Neural cell (in vitro differentiated cells): ENCODE results near the gene AIFM1. TPM values are rescaled to one million over a fixed set of nuclear protein-coding genes. Genes with fewer than 3 reads are reported as not detected.

Source experiments
- H2AFZ ChIP-seq: fragments of 200-600, 300-800 bp; sonication (generic), shearing (Covaris generic); 2 replicates; pipeline ENCODE4 v1.6.0; 2014; ENCODE audit warnings: low read depth, mild to moderate bottlenecking, antibody characterized with exemption, low read length, moderate library complexity
- H3F3A ChIP-seq: fragments of 200-600 bp; shearing (Covaris generic); 2 replicates; pipeline ENCODE4 v1.6.1; 2016; ENCODE audit warnings: mild to moderate bottlenecking, moderate library complexity, mixed read lengths, antibody characterized with exemption, low read length; ENCODE audit not compliant: insufficient read depth, poor library complexity, severe bottlenecking
- H3K27ac ChIP-seq: fragments of 200-600, 300-800 bp; sonication (generic), shearing (Covaris generic); 2 replicates; pipeline ENCODE4 v1.5.1; 2014; ENCODE audit warnings: mild to moderate bottlenecking, low read length, moderate library complexity
- H3K27me3 ChIP-seq: fragments of 300-800, 200-600 bp; sonication (generic), shearing (Covaris generic); 2 replicates; pipeline ENCODE4 v1.6.0; 2014; ENCODE audit warnings: mild to moderate bottlenecking, low read depth, low read length, moderate library complexity; ENCODE audit not compliant: insufficient read depth
- H3K36me3 ChIP-seq: fragments of 300-800, 200-600 bp; sonication (generic), shearing (Covaris generic); 2 replicates; pipeline ENCODE4 v1.5.1; 2014; ENCODE audit warnings: mild to moderate bottlenecking, antibody characterized with exemption, low read length, moderate library complexity; ENCODE audit not compliant: insufficient read depth
- H3K4me2 ChIP-seq: fragments of 300-800, 200-600 bp; sonication (generic), shearing (Covaris generic); 2 replicates; pipeline ENCODE4 v1.6.0; 2014; ENCODE audit warnings: mild to moderate bottlenecking, low read length
- H3K4me3 ChIP-seq: fragments of 300-800, 200-600 bp; sonication (generic), shearing (Covaris generic); 2 replicates; pipeline ENCODE4 v1.5.1; 2014; ENCODE audit warnings: mild to moderate bottlenecking, low read length, moderate library complexity
- H3K79me2 ChIP-seq: fragments of 200-600 bp; shearing (Covaris generic); replicated peaks from 2 replicates; pipeline ENCODE4 v1.6.0; 2014; ENCODE audit warnings: mild to moderate bottlenecking, low read length, moderate library complexity; ENCODE audit not compliant: insufficient read depth
- H3K9ac ChIP-seq: fragments of 300-800, 200-600 bp; sonication (generic), shearing (Covaris generic); 2 replicates; pipeline ENCODE4 v1.6.1; 2016; ENCODE audit warnings: mild to moderate bottlenecking, low read length, mixed read lengths
- H3K9me2 ChIP-seq: fragments of 200-600 bp; shearing (Covaris generic); 2 replicates; pipeline ENCODE4 v1.6.1; 2016; ENCODE audit warnings: mild to moderate bottlenecking, low read length, mixed read lengths; ENCODE audit not compliant: insufficient read depth
- H3K9me3 ChIP-seq: fragments of 200-600, 300-800 bp; sonication (generic), shearing (Covaris generic); 2 replicates; pipeline ENCODE4 v1.6.1; 2016; ENCODE audit warnings: mild to moderate bottlenecking, mixed run types, low read length, moderate library complexity, mixed read lengths
- H4K20me1 ChIP-seq: fragments of 200-600 bp; shearing (Covaris generic); 2 replicates; pipeline ENCODE4 v1.6.1; 2016; ENCODE audit warnings: mild to moderate bottlenecking, mixed run types; ENCODE audit not compliant: insufficient read depth
- CTCF ChIP-seq: fragments of 450-650 bp; IDR thresholded peaks from 2 replicates; pipeline ENCODE4 v1.5.1; 2014; ENCODE audit warnings: antibody characterized with exemption, mild to moderate bottlenecking, moderate library complexity; ENCODE audit not compliant: poor library complexity, severe bottlenecking
- EP300 ChIP-seq: fragments of 450-650 bp; conservative IDR thresholded peaks from 2 replicates; pipeline ENCODE4 v1.6.1; 2014; ENCODE audit warnings: antibody characterized with exemption, mild to moderate bottlenecking, moderate library complexity; ENCODE audit not compliant: poor library complexity, severe bottlenecking
- EZH2 ChIP-seq: fragments of 200-600, 300-800 bp; shearing (Covaris generic), sonication (generic); IDR thresholded peaks from 2 replicates; pipeline ENCODE4 v1.6.1; 2014; ENCODE audit warnings: antibody characterized with exemption, low read length, borderline replicate concordance, mild to moderate bottlenecking; ENCODE audit not compliant: insufficient read depth, poor library complexity, severe bottlenecking
- MXI1 ChIP-seq: fragments of 450-650 bp; conservative IDR thresholded peaks from 2 replicates; pipeline ENCODE4 v1.6.1; 2014; ENCODE audit warnings: antibody characterized with exemption, mild to moderate bottlenecking; ENCODE audit not compliant: poor library complexity, severe bottlenecking
- POLR2AphosphoS5 ChIP-seq: IDR thresholded peaks from 2 replicates; pipeline ENCODE4 v1.6.1; 2012
- RAD21 ChIP-seq: fragments of 450-650 bp; conservative IDR thresholded peaks from 2 replicates; pipeline ENCODE4 v1.6.1; 2014; ENCODE audit warnings: antibody characterized with exemption, mild to moderate bottlenecking, moderate library complexity
- REST ChIP-seq: IDR thresholded peaks from 2 replicates; pipeline ENCODE4 v1.6.1; 2012; ENCODE audit warnings: borderline replicate concordance
- SMC3 ChIP-seq: fragments of 450-650 bp; conservative IDR thresholded peaks from 2 replicates; pipeline ENCODE4 v1.6.1; 2014; ENCODE audit warnings: antibody characterized with exemption, mild to moderate bottlenecking, moderate library complexity; ENCODE audit not compliant: poor library complexity
- TAF1 ChIP-seq: IDR thresholded peaks from 2 replicates; pipeline ENCODE4 v1.6.1; 2012; ENCODE audit warnings: low read depth
- polyA plus RNA-seq: library from polyadenylated mRNA; depleted of rRNA; stranded (reverse); fragments of >200 nt; gene quantifications from 2 replicates; pipeline ENCODE4 v1.2.3, GENCODE V29; 2014

AIFM1 gene
- polyA plus RNA-seq, 1 donor from 2014 or later: 24.3 TPM

GRCh38 chrX:130100180-130100579 lies 65.5 kb downstream of the AIFM1 start:
- Histone ChIP-seq H3K4me2 (no peak overlapping the region), H3K36me3 (no peaks in the 10 kb centered on the region), H3F3A (no peaks in the 10 kb centered on the region), H3K79me2 (no peaks in the 10 kb centered on the region), H3K9me2 (no peaks in the 10 kb centered on the region), H2AFZ (no peak overlapping the region), H3K4me3 (no peak overlapping the region), H3K9ac (no peak overlapping the region), H3K27ac (no peak overlapping the region), H3K27me3 (no peaks in the 10 kb centered on the region), H3K9me3 (no peaks in the 10 kb centered on the region), H4K20me1 (no peaks in the 10 kb centered on the region)
- no peak for TF ChIP-seq EP300
- TF ChIP-seq TAF1: no peak
- no peak for TF ChIP-seq RAD21
- TF ChIP-seq POLR2AphosphoS5: no peak
- no peak for TF ChIP-seq EZH2
- no peak for TF ChIP-seq MXI1
- TF ChIP-seq REST: no peak
- TF ChIP-seq SMC3: no peak
- no peak for TF ChIP-seq CTCF

GRCh38 chrX:130098210-130098552 lies 67.5 kb downstream of the AIFM1 start:
- no peak overlapping the region for H3K27ac ChIP-seq
- H3K4me3 ChIP-seq: no peak overlapping the region
- no peak overlapping the region for H3K4me2 ChIP-seq
- no peak overlapping the region for H3K9ac ChIP-seq
- H2AFZ ChIP-seq: no peak overlapping the region
- no peaks in the 10 kb centered on the region for H3F3A ChIP-seq
- H4K20me1 ChIP-seq: no peaks in the 10 kb centered on the region
- H3K79me2 ChIP-seq: no peaks in the 10 kb centered on the region
- TF ChIP-seq POLR2AphosphoS5 (no peak), REST (no peak), EZH2 (no peak), RAD21 (no peak), CTCF (no peak), MXI1 (no peak), SMC3 (no peak), TAF1 (no peak), EP300 (no peak)
- no peaks in the 10 kb centered on the region for H3K9me3 ChIP-seq
- H3K27me3 ChIP-seq: no peaks in the 10 kb centered on the region
- H3K9me2 ChIP-seq: no peaks in the 10 kb centered on the region
- H3K36me3 ChIP-seq: no peaks in the 10 kb centered on the region
